HEK293 (cell line): ENCODE results near the gene FGFR2.

Experiments
- CTCF ChIA-PET: fragments of 350-600 bp; formaldehyde crosslinking; extraction: SDS; loops from one replicate; lab custom pipeline; 2021; ENCODE audit warnings: antibody characterized with exemption; lab: Yijun Ruan, JAX
- POLR2A ChIA-PET: fragments of 300-600 bp; formaldehyde crosslinking; extraction: SDS; loops from one replicate; lab custom pipeline; 2020; ENCODE audit warnings: antibody characterized with exemption, inconsistent platforms; lab: Yijun Ruan, JAX
- H3K27ac ChIP-seq: fragments of 200-500 bp; sonication (Bioruptor generic); 2 replicates; pipeline ENCODE4 v1.5.1; 2014; ENCODE audit warnings: low read depth, low read length, control low read depth, inconsistent platforms; ENCODE audit errors: extremely low read depth
- H3K36me3 ChIP-seq, 2 experiments: fragments of 200-500 bp in 1 of 2; sonication (Bioruptor generic) in 1 of 2; 1 replicate in 1 of 2; 2 replicates in 1 of 2; pipeline ENCODE4 v1.5.1; 2014 to 2017; ENCODE audit warnings: inconsistent platforms in 2 of 2, low read length in 2 of 2; ENCODE audit not compliant: control insufficient read depth in 2 of 2, insufficient read depth in 1 of 2
- H3K4me1 ChIP-seq: fragments of 200-500 bp; sonication (Bioruptor generic); 2 replicates; pipeline ENCODE4 v1.5.1; 2014; ENCODE audit warnings: mild to moderate bottlenecking, low read length, inconsistent platforms; ENCODE audit not compliant: control insufficient read depth, insufficient read depth
- H3K4me3 ChIP-seq: 2 replicates; pipeline ENCODE4 v1.5.1; 2011; ENCODE audit warnings: low read depth, mild to moderate bottlenecking, control low read depth, low read length, moderate library complexity
- H3K9me3 ChIP-seq: fragments of 200-500 bp; sonication (Bioruptor generic); 2 replicates; pipeline ENCODE4 v1.5.1; 2014; ENCODE audit warnings: low read depth, low read length, inconsistent platforms; ENCODE audit not compliant: control insufficient read depth, insufficient read depth
- AEBP2 ChIP-seq: fragments of 450-650 bp; formaldehyde crosslinking; IDR thresholded peaks from 2 replicates; pipeline ENCODE4 v1.5.1; 2016; ENCODE audit warnings: missing biosample characterization, missing genetic modification characterization, borderline replicate concordance
- ATF2 ChIP-seq: fragments of 450-650 bp; formaldehyde crosslinking; IDR thresholded peaks from 2 replicates; pipeline ENCODE4 v1.5.1; 2016; ENCODE audit warnings: missing biosample characterization, missing genetic modification characterization, low read depth
- BCL6B ChIP-seq: fragments of 450-650 bp; formaldehyde crosslinking; IDR thresholded peaks from 2 replicates; pipeline ENCODE4 v1.5.1; 2017; ENCODE audit warnings: missing biosample characterization, missing genetic modification characterization
- HOXA7 ChIP-seq: sonication (generic); formaldehyde crosslinking; IDR thresholded peaks from 2 replicates; pipeline ENCODE4 v1.8.1; 2022; ENCODE audit warnings: missing genetic modification reagents, borderline replicate concordance
- MYNN ChIP-seq: fragments of 450-650 bp; formaldehyde crosslinking; IDR thresholded peaks from 2 replicates; pipeline ENCODE4 v1.5.1; 2016; ENCODE audit warnings: missing biosample characterization, missing genetic modification characterization, borderline replicate concordance
- TCF7L2 ChIP-seq: IDR thresholded peaks from 2 replicates; pipeline ENCODE4 v1.6.1; 2011; ENCODE audit warnings: low read depth, mild to moderate bottlenecking, inconsistent platforms, low read length, moderate library complexity, borderline replicate concordance
- ZBTB49 ChIP-seq: fragments of 450-650 bp; formaldehyde crosslinking; IDR thresholded peaks from 2 replicates; pipeline ENCODE4 v1.5.1; 2016; ENCODE audit warnings: missing biosample characterization, missing genetic modification characterization, low read depth
- ZBTB7A ChIP-seq: fragments of 450-650 bp; formaldehyde crosslinking; IDR thresholded peaks from 2 replicates; pipeline ENCODE4 v1.5.1; 2016; ENCODE audit warnings: low read depth, missing biosample characterization, missing genetic modification characterization
- ZIC2 ChIP-seq: fragments of 450-650 bp; formaldehyde crosslinking; IDR thresholded peaks from 2 replicates; pipeline ENCODE4 v1.5.1; 2016; ENCODE audit warnings: missing biosample characterization, missing genetic modification characterization
- ZNF112 ChIP-seq: fragments of 450-650 bp; formaldehyde crosslinking; IDR thresholded peaks from 2 replicates; pipeline ENCODE4 v1.5.0; 2017; ENCODE audit warnings: missing biosample characterization, missing genetic modification characterization
- ZNF114 ChIP-seq: fragments of 450-650 bp; formaldehyde crosslinking; IDR thresholded peaks from 2 replicates; pipeline ENCODE4 v1.5.0; 2017; ENCODE audit warnings: missing biosample characterization, missing genetic modification characterization
- ZNF138 ChIP-seq: fragments of 450-650 bp; formaldehyde crosslinking; IDR thresholded peaks from 2 replicates; pipeline ENCODE4 v1.5.1; 2016; ENCODE audit warnings: missing biosample characterization, missing genetic modification characterization, borderline replicate concordance
- ZNF146 ChIP-seq: fragments of 450-650 bp; formaldehyde crosslinking; IDR thresholded peaks from 2 replicates; pipeline ENCODE4 v1.5.1; 2016; ENCODE audit warnings: missing biosample characterization, missing genetic modification characterization
- ZNF16 ChIP-seq: fragments of 450-650 bp; formaldehyde crosslinking; IDR thresholded peaks from 2 replicates; pipeline ENCODE4 v1.5.1; 2016; ENCODE audit warnings: low read depth, missing biosample characterization, missing genetic modification characterization
- ZNF174 ChIP-seq: fragments of 450-650 bp; formaldehyde crosslinking; IDR thresholded peaks from 2 replicates; pipeline ENCODE4 v1.5.0; 2017; ENCODE audit warnings: missing biosample characterization, mild to moderate bottlenecking, missing genetic modification characterization
- ZNF175 ChIP-seq: fragments of 450-650 bp; formaldehyde crosslinking; IDR thresholded peaks from 2 replicates; pipeline ENCODE4 v1.5.1; 2016; ENCODE audit warnings: missing biosample characterization, missing genetic modification characterization
- ZNF221 ChIP-seq: fragments of 450-650 bp; formaldehyde crosslinking; IDR thresholded peaks from 2 replicates; pipeline ENCODE4 v1.5.1; 2017; ENCODE audit warnings: missing biosample characterization, missing genetic modification characterization, borderline replicate concordance
- ZNF248 ChIP-seq: fragments of 450-650 bp; formaldehyde crosslinking; IDR thresholded peaks from 2 replicates; pipeline ENCODE4 v1.5.1; 2017; ENCODE audit warnings: missing biosample characterization, missing genetic modification characterization
- ZNF37A ChIP-seq: fragments of 450-650 bp; IDR thresholded peaks from 2 replicates; pipeline ENCODE4 v1.5.1; 2018; ENCODE audit warnings: missing biosample characterization, missing genetic modification characterization
- ZNF48 ChIP-seq: fragments of 450-650 bp; formaldehyde crosslinking; IDR thresholded peaks from 2 replicates; pipeline ENCODE4 v1.5.1; 2016; ENCODE audit warnings: missing biosample characterization, missing genetic modification characterization
- ZNF521 ChIP-seq: fragments of 450-650 bp; formaldehyde crosslinking; IDR thresholded peaks from 2 replicates; pipeline ENCODE4 v1.5.1; 2017; ENCODE audit warnings: missing biosample characterization, mild to moderate bottlenecking, missing genetic modification characterization
- ZNF629 ChIP-seq: fragments of 450-650 bp; formaldehyde crosslinking; IDR thresholded peaks from 2 replicates; pipeline ENCODE4 v1.5.1; 2017; ENCODE audit warnings: missing biosample characterization, missing genetic modification characterization
- ZNF776 ChIP-seq: fragments of 450-650 bp; formaldehyde crosslinking; IDR thresholded peaks from 2 replicates; pipeline ENCODE4 v1.5.0; 2017; ENCODE audit warnings: missing biosample characterization, missing genetic modification characterization, borderline replicate concordance
- ZNF830 ChIP-seq: fragments of 450-650 bp; IDR thresholded peaks from 2 replicates; pipeline ENCODE4 v1.5.0; 2018; ENCODE audit warnings: missing biosample characterization, missing genetic modification characterization, low read depth, mild to moderate bottlenecking, moderate library complexity

The FGFR2 gene

GRCh38 chr10:121615435-121615793 is 17.2 kb upstream of the FGFR2 start:
- CTCF ChIA-PET: interaction anchor here (1.1 kb wide), 1 partner anchor 285 kb away, joined by 4 read pairs; no protein-coding TSS in a partner anchor
- no peak for TF ChIP-seq ZIC2
- TF ChIP-seq HOXA7 (CRISPR knock-in tag): no peak
- TF ChIP-seq ZNF48 (tag by site-specific recombination): no peak
- no peak for TF ChIP-seq ZNF248 (tag by site-specific recombination)
- TF ChIP-seq ZNF221 (tag by site-specific recombination): no peak
- no peak for TF ChIP-seq ZNF16 (tag by site-specific recombination)
- no peak for TF ChIP-seq AEBP2
- TF ChIP-seq ZNF146 (tag by site-specific recombination): no peak
- TF ChIP-seq ZNF776 (tag by site-specific recombination): no peak
- Histone ChIP-seq H3K36me3 (no peaks in the 10 kb centered on the region), H3K4me3 (no peak overlapping the region), H3K27ac (no peak overlapping the region), H3K9me3 (no peaks in the 10 kb centered on the region), H3K4me1 (peaks cover 3% of the 10 kb centered on the region; the same call in 1 of the 2 replicates)
- POLR2A ChIA-PET: no interaction called here

- Histone ChIP-seq H3K4me1 (peaks cover 3% of the 10 kb centered on the region; the same call in 1 of the 2 replicates), H3K4me3 (no peak overlapping the region), H3K36me3 (no peaks in the 10 kb centered on the region), H3K9me3 (no peaks in the 10 kb centered on the region), H3K27ac (no peak overlapping the region)
- ChIA-PET CTCF (no interaction called here), POLR2A (no interaction called here)
- TF ChIP-seq BCL6B (tag by site-specific recombination): no peak
- no peak for TF ChIP-seq ZNF112 (tag by site-specific recombination)
- no peak for TF ChIP-seq ZNF175
- TF ChIP-seq ZNF629: no peak
- TF ChIP-seq MYNN: no peak
- TF ChIP-seq TCF7L2: no peak
- TF ChIP-seq ZNF138 (tag by site-specific recombination): no peak
- TF ChIP-seq ZNF174 (tag by site-specific recombination): no peak
Observed at GRCh38 chr10:121614613-121615434, 16.6 kb upstream of the FGFR2 start.

GRCh38 chr10:121613456-121613855 is 15.2 kb upstream of the FGFR2 start:
- no peak overlapping the region for H3K4me3 ChIP-seq
- ChIA-PET POLR2A (no interaction called here), CTCF (no interaction called here)
- TF ChIP-seq ZNF37A (tag by site-specific recombination): no peak
- no peak for TF ChIP-seq ZNF114 (tag by site-specific recombination)
- no peak for TF ChIP-seq ZNF521 (tag by site-specific recombination)
- no peak for TF ChIP-seq ZNF16 (tag by site-specific recombination)
- TF ChIP-seq ZBTB7A (tag by site-specific recombination): no peak
- TF ChIP-seq ATF2 (tag by site-specific recombination): 0 out of 2 replicates have a peak, but pooled peaks have one; percentile 26
- TF ChIP-seq ZBTB49: no peak
- TF ChIP-seq ZNF221 (tag by site-specific recombination): no peak
- TF ChIP-seq ZNF830 (tag by site-specific recombination): no peak

More at GRCh38 chr10:121613456-121613855, 15.2 kb upstream of the FGFR2 start:
- H3K9me3 ChIP-seq: no peaks in the 10 kb centered on the region
- no peaks in the 10 kb centered on the region for H3K36me3 ChIP-seq
- no peak overlapping the region for H3K27ac ChIP-seq
- peaks cover 3% of the 10 kb centered on the region for H3K4me1 ChIP-seq
